Activated T-cell treated with anti-CD3 and anti-CD28 coated beads for 4 hours (primary cell): ENCODE results near the gene LTA.

Experiments used
- DNase-seq: peaks from one replicate; pipeline ENCODE4 v3.0.0-alpha.2; 2020

LTA gene

GRCh38 chr6:31574106-31575061, 2.3 kb downstream of the LTA start:
- DNase-seq, result no peak

DNA sequence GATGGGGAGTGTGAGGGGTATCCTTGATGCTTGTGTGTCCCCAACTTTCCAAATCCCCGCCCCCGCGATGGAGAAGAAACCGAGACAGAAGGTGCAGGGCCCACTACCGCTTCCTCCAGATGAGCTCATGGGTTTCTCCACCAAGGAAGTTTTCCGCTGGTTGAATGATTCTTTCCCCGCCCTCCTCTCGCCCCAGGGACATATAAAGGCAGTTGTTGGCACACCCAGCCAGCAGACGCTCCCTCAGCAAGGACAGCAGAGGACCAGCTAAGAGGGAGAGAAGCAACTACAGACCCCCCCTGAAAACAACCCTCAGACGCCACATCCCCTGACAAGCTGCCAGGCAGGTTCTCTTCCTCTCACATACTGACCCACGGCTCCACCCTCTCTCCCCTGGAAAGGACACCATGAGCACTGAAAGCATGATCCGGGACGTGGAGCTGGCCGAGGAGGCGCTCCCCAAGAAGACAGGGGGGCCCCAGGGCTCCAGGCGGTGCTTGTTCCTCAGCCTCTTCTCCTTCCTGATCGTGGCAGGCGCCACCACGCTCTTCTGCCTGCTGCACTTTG, 3.3 kb downstream of the LTA start, which contains the start of gene TNF:
Gene TNF (plus strand): TSS at position 231 of the 567 bp plus-strand sequence. CDS start 177 bp downstream, at position 408.
- DNase-seq, result peak; percentile 83

GRCh38 chr6:31575952-31576685, 4.0 kb downstream of the LTA start:
- no peak for DNase-seq

DNA sequence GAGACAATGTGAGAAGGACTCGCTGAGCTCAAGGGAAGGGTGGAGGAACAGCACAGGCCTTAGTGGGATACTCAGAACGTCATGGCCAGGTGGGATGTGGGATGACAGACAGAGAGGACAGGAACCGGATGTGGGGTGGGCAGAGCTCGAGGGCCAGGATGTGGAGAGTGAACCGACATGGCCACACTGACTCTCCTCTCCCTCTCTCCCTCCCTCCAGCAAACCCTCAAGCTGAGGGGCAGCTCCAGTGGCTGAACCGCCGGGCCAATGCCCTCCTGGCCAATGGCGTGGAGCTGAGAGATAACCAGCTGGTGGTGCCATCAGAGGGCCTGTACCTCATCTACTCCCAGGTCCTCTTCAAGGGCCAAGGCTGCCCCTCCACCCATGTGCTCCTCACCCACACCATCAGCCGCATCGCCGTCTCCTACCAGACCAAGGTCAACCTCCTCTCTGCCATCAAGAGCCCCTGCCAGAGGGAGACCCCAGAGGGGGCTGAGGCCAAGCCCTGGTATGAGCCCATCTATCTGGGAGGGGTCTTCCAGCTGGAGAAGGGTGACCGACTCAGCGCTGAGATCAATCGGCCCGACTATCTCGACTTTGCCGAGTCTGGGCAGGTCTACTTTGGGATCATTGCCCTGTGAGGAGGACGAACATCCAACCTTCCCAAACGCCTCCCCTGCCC, 4.9 kb downstream of the LTA start:
- no peak for DNase-seq

GRCh38 chr6:31577579-31577966, 5.5 kb downstream of the LTA start:
- no peak for DNase-seq

DNA sequence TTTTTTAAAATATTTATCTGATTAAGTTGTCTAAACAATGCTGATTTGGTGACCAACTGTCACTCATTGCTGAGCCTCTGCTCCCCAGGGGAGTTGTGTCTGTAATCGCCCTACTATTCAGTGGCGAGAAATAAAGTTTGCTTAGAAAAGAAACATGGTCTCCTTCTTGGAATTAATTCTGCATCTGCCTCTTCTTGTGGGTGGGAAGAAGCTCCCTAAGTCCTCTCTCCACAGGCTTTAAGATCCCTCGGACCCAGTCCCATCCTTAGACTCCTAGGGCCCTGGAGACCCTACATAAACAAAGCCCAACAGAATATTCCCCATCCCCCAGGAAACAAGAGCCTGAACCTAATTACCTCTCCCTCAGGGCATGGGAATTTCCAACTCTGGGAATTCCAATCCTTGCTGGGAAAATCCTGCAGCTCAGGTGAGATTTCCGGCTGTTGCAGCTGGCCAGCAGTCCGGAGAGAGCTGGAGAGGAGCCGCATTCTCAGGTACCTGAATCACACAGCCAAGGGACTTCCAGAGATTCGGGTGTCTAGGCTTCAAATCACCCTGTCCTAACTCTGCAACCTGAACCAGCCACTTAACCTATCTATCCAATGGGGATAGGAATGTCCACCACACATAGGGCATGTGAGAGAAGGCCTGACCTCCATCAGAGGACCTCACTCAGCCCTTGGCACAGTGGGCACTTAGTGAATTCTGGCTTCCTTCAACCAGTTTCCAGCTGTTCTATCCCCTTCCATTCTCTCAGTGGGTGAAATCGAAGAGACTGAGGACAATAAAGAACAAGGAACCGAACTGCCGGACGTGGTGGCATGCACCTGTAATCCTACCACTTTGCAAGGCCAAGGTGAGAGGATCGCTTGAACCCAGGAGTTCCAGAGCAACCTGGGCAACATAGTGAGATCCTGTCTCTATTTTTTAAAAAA, 6.4 kb downstream of the LTA start:
- DNase-seq, result no peak

GRCh38 chr6:31579119-31579505, 7.0 kb downstream of the LTA start:
- no peak for DNase-seq

GRCh38 chr6:31579546-31580437, 7.7 kb downstream of the LTA start:
- no peak for DNase-seq

DNA sequence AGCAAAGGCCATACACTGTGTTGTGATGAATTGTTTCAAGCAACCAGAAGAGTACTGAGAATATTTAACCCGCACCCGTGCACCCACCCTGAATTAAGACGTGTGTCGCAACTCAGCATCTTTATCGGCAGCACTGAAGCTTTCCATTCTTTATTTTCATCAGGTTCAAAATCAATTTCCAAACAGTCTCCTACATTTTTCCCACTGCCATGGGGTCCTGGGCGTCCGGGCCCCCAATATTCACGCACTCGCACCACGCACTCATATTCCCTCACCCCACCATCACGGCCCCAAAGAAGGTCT, 8.3 kb downstream of the LTA start:
- DNase-seq, result no peak

- peak; percentile 84 for DNase-seq
These were observed 8.8 kb downstream of the LTA start for GRCh38 chr6:31580807-31581433.

DNA sequence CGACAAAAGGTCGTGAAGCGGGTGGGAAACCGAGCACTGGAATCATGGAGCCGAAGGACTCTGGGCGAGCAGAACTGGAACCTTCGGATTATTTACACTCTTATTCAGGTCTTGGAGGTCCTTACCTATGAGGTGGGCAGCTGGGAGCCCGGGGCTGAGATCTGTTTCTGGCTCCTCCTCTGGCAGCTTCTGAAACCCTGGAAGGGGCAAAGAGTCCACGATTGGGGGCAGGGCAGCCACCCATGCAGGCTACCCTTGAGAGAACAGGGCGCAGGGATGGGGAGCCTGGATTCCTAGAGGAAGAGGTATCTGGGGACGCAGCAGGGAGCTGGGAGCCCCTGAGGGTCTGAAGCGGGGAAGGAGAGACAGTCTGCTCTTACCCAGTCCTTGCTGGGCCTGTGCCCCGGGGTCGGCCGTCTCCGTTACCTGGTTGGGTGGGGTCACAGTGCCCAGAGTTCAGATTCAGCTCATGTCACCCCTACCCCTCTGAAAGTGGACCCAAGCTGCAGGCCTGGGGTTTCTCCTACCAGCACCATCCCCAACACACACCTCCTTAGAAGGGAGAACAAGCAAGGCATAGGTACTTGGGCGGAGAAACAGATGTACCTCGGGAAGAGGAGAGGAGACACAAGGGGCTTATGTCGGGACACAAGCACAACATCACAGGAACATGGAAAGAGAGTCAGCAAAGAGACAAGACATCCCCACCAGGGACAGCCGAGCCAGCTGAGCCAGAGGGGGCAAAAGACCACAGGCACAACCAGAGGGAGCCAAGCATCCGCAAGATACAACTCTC, 9.5 kb downstream of the LTA start:
- DNase-seq, result no peak

DNA sequence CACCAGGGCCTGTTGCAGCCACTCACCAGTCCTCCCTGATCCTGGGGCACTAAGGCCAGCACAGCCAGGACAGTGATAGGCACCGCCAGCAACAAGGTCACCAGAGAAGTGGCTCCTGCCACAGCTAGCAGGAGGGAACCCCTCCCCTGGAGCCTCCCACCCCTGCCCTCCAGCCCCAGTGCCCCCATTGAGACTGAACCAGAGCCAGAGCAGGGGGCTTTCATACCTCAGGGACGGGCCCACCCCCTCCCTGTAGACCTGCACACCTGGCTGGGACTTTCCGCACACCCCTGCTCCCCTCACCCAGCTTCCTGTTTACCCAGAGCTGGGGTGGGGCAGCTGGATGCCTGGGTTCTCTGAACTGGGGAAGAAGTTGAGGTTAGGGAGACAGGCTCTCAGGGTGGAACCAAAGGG, 10.1 kb downstream of the LTA start, which contains the start of gene LTB:
Gene LTB (minus strand): TSS at position 195 of the 414 bp plus-strand sequence. CDS start 7 bp downstream, at position 188.
- DNase-seq, result no peak

DNA sequence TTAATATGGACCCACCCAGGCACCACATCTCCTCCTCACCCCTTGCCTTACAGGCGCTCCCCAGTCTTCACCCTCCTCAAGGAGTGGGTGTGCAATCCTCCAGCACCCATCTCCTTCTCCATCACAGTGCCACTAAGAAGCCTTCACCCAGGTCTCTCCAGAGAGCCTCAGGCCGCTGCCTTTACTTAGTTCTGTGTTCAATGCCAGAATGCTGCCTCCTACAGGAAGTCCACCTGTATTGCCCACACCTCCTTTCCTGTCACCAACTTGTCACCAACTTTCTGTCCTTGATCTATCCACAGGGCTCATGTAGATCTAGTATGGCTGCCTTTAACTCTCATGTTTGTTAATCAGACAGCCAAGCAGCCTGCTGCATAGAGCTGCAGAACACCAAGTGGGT, 13.4 kb downstream of the LTA start:
- no peak for DNase-seq

- DNase-seq, result no peak
These were observed 13.9 kb downstream of the LTA start, which contains the start of gene LST1 for GRCh38 chr6:31586008-31586407. Gene LST1, plus strand, starts transcription at chr6:31586277. Its CDS starts 1,023 bp downstream, at chr6:31587300.

DNA sequence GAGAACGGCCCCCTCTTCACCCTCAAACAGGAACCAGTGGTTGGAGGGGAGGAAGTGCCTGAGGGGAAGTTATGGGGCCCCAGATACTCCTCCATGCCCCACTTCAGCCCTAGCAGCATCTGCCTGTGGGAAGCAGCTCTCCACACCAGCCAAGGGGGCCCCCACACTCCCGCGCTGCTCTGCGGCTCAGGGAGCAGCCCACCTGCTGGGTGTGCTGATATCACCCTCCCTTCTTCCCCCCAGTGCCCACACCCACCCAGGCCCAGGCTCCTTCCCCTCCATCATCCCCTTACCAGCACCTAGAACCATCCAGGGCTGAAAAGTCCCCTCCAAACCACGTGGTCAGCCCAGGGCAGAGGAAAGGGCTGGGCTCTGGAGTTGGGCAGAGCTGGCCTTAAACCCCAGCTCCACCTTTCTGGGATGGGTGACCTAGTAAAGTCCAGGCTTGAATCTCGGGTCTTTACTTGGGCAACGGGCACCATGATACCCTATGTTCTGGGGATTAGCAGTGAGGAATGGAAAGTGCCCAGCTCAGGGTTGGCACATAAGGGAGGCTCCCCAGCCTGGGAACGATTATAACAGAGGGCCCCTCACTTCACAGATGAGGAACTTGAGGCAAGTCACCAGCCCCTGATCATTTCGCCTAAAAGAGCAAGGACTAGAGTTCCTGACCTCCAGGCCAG, 14.7 kb downstream of the LTA start:
- no peak for DNase-seq

DNA sequence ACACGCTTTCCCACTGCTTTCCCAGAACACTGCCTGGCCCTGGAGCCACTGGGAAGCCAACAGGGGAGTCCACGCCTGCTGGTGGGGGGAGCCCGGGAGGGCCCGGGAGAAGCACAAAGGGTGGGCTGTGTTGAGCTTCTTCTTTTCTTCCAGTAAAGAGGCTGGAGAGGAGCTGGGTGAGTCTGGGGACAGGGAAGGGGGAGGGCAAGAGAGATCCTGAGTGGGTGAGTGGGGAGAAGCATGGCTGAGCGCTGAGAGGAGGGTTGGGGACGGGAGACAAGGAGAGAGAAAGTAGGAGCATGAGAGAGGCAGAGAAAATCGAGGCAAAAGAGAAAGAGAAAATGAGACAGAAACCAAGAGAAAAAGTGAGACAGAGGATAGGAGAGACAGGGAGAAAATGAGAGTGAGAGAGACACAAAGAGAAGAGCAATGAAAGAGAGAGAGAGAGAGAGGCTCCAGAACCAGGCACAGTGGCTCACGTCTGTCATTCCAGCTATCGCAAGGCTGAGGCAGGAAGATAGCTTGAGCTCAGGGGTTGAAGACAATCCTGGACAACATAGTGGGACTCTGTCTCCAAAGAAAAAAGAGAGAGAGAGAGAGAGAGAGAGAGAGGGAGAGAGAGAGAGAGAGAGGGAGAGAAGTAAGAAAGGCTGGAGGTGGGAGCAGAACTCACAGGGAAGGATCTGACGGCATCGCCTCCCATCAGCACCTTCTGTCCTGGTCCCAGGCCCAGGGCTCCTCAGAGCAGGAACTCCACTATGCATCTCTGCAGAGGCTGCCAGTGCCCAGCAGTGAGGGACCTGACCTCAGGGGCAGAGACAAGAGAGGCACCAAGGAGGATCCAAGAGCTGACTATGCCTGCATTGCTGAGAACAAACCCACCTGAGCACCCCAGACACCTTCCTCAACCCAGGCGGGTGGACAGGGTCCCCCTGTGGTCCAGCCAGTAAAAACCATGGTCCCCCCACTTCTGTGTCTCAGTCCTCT, 16.0 kb downstream of the LTA start:
- DNase-seq, result no peak

GRCh38 chr6:31588871-31589650, 17.0 kb downstream of the LTA start:
- DNase-seq, result no peak
